Fibroblast of lung (primary cell): ENCODE results near the gene PFKP.

Source experiments
- EZH2 ChIP-seq: IDR thresholded peaks from 2 replicates; pipeline ENCODE4 v1.5.1; 2012; ENCODE audit warnings: low read length, control low read depth, mild to moderate bottlenecking; ENCODE audit errors: missing control alignments
- TF ChIP-seq, protein P1 (sequence below), 2 donors: IDR thresholded peaks in 1 of 2; conservative IDR thresholded peaks in 1 of 2; 1 replicate in 1 of 2; 2 replicates in 1 of 2; pipeline ENCODE4 v1.5.1; 2011 to 2012; ENCODE audit warnings: low read length in 2 of 2, control low read depth in 1 of 2, inconsistent platforms in 1 of 2, low read depth in 1 of 2, mild to moderate bottlenecking in 1 of 2

DNA sequence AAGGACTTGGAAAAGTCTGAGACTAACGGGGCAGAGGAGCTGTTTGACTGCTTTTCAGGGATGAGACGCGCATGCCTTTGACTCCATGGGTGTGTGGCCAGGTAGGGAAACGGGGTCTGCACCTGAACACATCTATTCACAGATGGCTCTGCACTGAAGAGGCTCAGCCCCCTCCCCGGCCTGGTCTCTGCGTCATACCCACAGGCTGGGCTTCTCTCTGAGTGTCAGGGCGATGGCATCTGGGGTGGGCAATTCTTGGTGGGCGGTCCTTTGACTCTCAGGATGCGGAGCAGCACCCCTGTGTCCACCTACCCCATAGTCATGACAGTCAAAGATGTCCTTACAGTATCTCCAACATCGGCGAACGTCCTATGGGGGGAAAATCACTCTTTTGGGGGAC, 23.0 kb downstream of the PFKP start:
- TF ChIP-seq, protein P1, sequence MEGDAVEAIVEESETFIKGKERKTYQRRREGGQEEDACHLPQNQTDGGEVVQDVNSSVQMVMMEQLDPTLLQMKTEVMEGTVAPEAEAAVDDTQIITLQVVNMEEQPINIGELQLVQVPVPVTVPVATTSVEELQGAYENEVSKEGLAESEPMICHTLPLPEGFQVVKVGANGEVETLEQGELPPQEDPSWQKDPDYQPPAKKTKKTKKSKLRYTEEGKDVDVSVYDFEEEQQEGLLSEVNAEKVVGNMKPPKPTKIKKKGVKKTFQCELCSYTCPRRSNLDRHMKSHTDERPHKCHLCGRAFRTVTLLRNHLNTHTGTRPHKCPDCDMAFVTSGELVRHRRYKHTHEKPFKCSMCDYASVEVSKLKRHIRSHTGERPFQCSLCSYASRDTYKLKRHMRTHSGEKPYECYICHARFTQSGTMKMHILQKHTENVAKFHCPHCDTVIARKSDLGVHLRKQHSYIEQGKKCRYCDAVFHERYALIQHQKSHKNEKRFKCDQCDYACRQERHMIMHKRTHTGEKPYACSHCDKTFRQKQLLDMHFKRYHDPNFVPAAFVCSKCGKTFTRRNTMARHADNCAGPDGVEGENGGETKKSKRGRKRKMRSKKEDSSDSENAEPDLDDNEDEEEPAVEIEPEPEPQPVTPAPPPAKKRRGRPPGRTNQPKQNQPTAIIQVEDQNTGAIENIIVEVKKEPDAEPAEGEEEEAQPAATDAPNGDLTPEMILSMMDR (conservative IDR thresholded peaks at IDR 0.05 in 1 of 2, IDR thresholded peaks at IDR 0.05 in 1 of 2; ENCODE audit: low read depth in 1 of 2, low read length in 2 of 2): no peak
- no peak for TF ChIP-seq EZH2
